Endothelial cell of umbilical vein (primary cell): ENCODE results near the gene EXOC5. TPM values are rescaled to one million over a fixed set of nuclear protein-coding genes. Genes with fewer than 3 reads are reported as not detected.

Experiments
- BruUV-seq: library from RNA; stranded (reverse); fragments of 400-500 nt; replicated peaks from 2 replicates; lab custom pipeline; 2021; lab: Mats Ljungman, UMichigan
- CTCF ChIA-PET: fragments of 300-600, 350-600 bp; sonication (Branson Sonifier 250); formaldehyde crosslinking; loops from one replicate; lab custom pipeline; 2021; ENCODE audit warnings: antibody characterized with exemption, inconsistent platforms; lab: Charles Lee
- POLR2A ChIA-PET: fragments of 300-600, 350-600 bp; sonication (Branson Sonifier 250); formaldehyde crosslinking; loops from one replicate; lab custom pipeline; 2021; ENCODE audit warnings: antibody characterized with exemption, inconsistent platforms; lab: Charles Lee
- DNase-seq: peaks from one replicate; pipeline ENCODE4 v3.0.0-alpha.2; 2011; ENCODE audit warnings: low read depth, low spot score
- FAIRE-seq: peaks from 2 replicates; lab custom pipeline; 2011; peaks lifted over from hg19 to GRCh38; lab: Jason Lieb, UNC
- H2AFZ ChIP-seq: 2 replicates; pipeline ENCODE4 v1.6.0; 2012; ENCODE audit warnings: low read depth, low read length, control low read depth, inconsistent platforms
- H3K27ac ChIP-seq: 2 replicates; pipeline ENCODE4 v1.5.1; 2011; ENCODE audit warnings: low read depth, mild to moderate bottlenecking, control low read depth, low read length, moderate library complexity; ENCODE audit not compliant: insufficient read depth
- H3K27me3 ChIP-seq, 2 experiments: 2 replicates each; pipeline versions ENCODE4 v1.6.0 to v1.6.1; 2011; ENCODE audit warnings: low read length in 2 of 2, mixed read lengths in 1 of 2; ENCODE audit not compliant: control insufficient read depth in 2 of 2, insufficient read depth in 2 of 2
- H3K36me3 ChIP-seq, 2 experiments: 2 replicates in 1 of 2; 3 replicates in 1 of 2; pipeline ENCODE4 v1.5.1; 2011; ENCODE audit warnings: low read length in 2 of 2, mild to moderate bottlenecking in 1 of 2, moderate library complexity in 1 of 2; ENCODE audit not compliant: control insufficient read depth in 2 of 2, insufficient read depth in 2 of 2; ENCODE audit errors: extremely low read depth in 1 of 2
- H3K4me1 ChIP-seq: 3 replicates; pipeline ENCODE4 v1.5.1; 2011; ENCODE audit warnings: mild to moderate bottlenecking, low read length; ENCODE audit not compliant: control insufficient read depth, insufficient read depth; ENCODE audit errors: extremely low read depth
- H3K4me2 ChIP-seq: 2 replicates; pipeline ENCODE4 v1.6.1; 2011; ENCODE audit warnings: low read length, control low read depth, mixed read lengths; ENCODE audit not compliant: insufficient read depth
- H3K4me3 ChIP-seq, 3 experiments: fragments of 200-600 bp in 1 of 3; sonication (generic), shearing (Covaris generic) in 1 of 3; replicated peaks in 1 of 3; 2 replicates each; pipeline ENCODE4 v1.5.1; 2011 to 2016; ENCODE audit warnings: control low read depth in 3 of 3, low read length in 3 of 3, mild to moderate bottlenecking in 2 of 3, inconsistent platforms in 1 of 3, low read depth in 1 of 3, moderate library complexity in 1 of 3; ENCODE audit not compliant: insufficient read depth in 1 of 3
- H3K79me2 ChIP-seq: 2 replicates; pipeline ENCODE4 v1.6.0; 2012; ENCODE audit warnings: low read length, inconsistent platforms; ENCODE audit not compliant: control insufficient read depth, insufficient read depth
- H3K9ac ChIP-seq: replicated peaks from 2 replicates; pipeline ENCODE3; 2011; ENCODE audit warnings: low read length, control low read depth; ENCODE audit not compliant: insufficient read depth; ENCODE audit errors: extremely low read depth
- H3K9me1 ChIP-seq: replicated peaks from 3 replicates; pipeline ENCODE4 v1.6.0; 2011; ENCODE audit warnings: mild to moderate bottlenecking, low read length; ENCODE audit not compliant: control insufficient read depth, insufficient read depth; ENCODE audit errors: extremely low read depth
- H3K9me3 ChIP-seq: replicated peaks from 2 replicates; pipeline ENCODE4 v1.5.1; 2012; ENCODE audit warnings: low read length, inconsistent platforms; ENCODE audit not compliant: control insufficient read depth, insufficient read depth
- H4K20me1 ChIP-seq: replicated peaks from 2 replicates; pipeline ENCODE3; 2011; ENCODE audit warnings: mild to moderate bottlenecking, low read length; ENCODE audit not compliant: control insufficient read depth, insufficient read depth; ENCODE audit errors: extremely low read depth
- CTCF ChIP-seq, 2 donors: IDR thresholded peaks; 1 replicate in 1 of 2; 2 replicates in 1 of 2; pipeline ENCODE4 v1.5.1; 2011; ENCODE audit warnings: low read length in 2 of 2, mild to moderate bottlenecking in 2 of 2, moderate library complexity in 2 of 2, control low read depth in 1 of 2, inconsistent platforms in 1 of 2, low read depth in 1 of 2; ENCODE audit not compliant: insufficient read depth in 1 of 2; ENCODE audit errors: extremely low read depth in 1 of 2
- EZH2 ChIP-seq: IDR thresholded peaks from 2 replicates; pipeline ENCODE4 v1.6.1; 2012; ENCODE audit warnings: borderline replicate concordance, low read depth, mild to moderate bottlenecking, moderate library complexity, low read length, inconsistent platforms; ENCODE audit not compliant: severe bottlenecking
- FOS ChIP-seq: IDR thresholded peaks from 2 replicates; pipeline ENCODE4 v1.6.1; 2011; ENCODE audit warnings: mild to moderate bottlenecking, low read length, moderate library complexity, borderline replicate concordance; ENCODE audit not compliant: insufficient read depth
- GATA2 ChIP-seq: IDR thresholded peaks from 2 replicates; pipeline ENCODE4 v1.7.0; 2011; ENCODE audit warnings: low read depth, mild to moderate bottlenecking, moderate library complexity, mixed read lengths, low read length; ENCODE audit not compliant: insufficient read length, insufficient read depth
- JUN ChIP-seq: IDR thresholded peaks from 2 replicates; pipeline ENCODE4 v1.6.1; 2011; ENCODE audit warnings: borderline replicate concordance, low read depth; ENCODE audit not compliant: insufficient read length, insufficient read depth
- MAX ChIP-seq: IDR thresholded peaks from 2 replicates; pipeline ENCODE4 v1.6.1; 2011; ENCODE audit not compliant: insufficient read depth, insufficient read length
- MYC ChIP-seq: IDR thresholded peaks from one replicate; pipeline ENCODE4 v1.6.1; 2011; ENCODE audit warnings: mild to moderate bottlenecking, low read depth, low read length
- POLR2A ChIP-seq: IDR thresholded peaks from 2 replicates; pipeline ENCODE4 v1.6.1; 2012; ENCODE audit warnings: low read depth, mild to moderate bottlenecking, control low read depth, low read length
- POLR2AphosphoS5 ChIP-seq: IDR thresholded peaks from 2 replicates; pipeline ENCODE4 v1.6.1; 2012; ENCODE audit warnings: low read depth, mild to moderate bottlenecking, control low read depth, low read length, moderate library complexity; ENCODE audit not compliant: insufficient read depth
- dilution Hi-C: fragments of 300-500 bp; cut with MboI; formaldehyde crosslinking; loops from one replicate; pipeline ENCODE4 v1.15.0; 2019; ENCODE audit warnings: low sequenced_read_pairs; ENCODE audit not compliant: extremely low pct_ligation_motif_present
- intact Hi-C: fragments of 100-400 bp; cut with micrococcal nuclease; formaldehyde crosslinking; loops from one replicate; pipeline ENCODE4 v1.10.0; 2022
- polyA plus RNA-seq, 4 experiments: library from polyadenylated mRNA; depleted of rRNA in 3 of 4; stranded (reverse) in 3 of 4; unstranded in 1 of 4; fragments of >200 nt; gene quantifications; 2 replicates each; pipeline versions ENCODE4 v1.2.1 to v1.2.3, GENCODE V29; 2011 to 2012; ENCODE audit warnings: missing spikeins in 1 of 4
- total RNA-seq: library from RNA; stranded (reverse); gene quantifications from 2 replicates; pipeline ENCODE4 v1.2.3, GENCODE V29; 2021

EXOC5 gene
- total and polyA plus RNA-seq, 2 donors (not counting 3 experiments of a cell fraction or from before 2014, with no cell fraction given) = 23.9 to 104 TPM

- no peak overlapping the region for H3K4me2 ChIP-seq
- TF ChIP-seq POLR2A (no peak), GATA2 (no peak), MYC (no peak), JUN (no peak), MAX (no peak), POLR2AphosphoS5 (no peak), FOS (no peak), CTCF (IDR thresholded peaks at IDR 0.05; ENCODE audit: extremely low read depth in 1 of 2, insufficient read depth in 1 of 2, low read depth in 1 of 2, low read length in 2 of 2) (no peak), EZH2 (no peak)
- DNase-seq (no peak), FAIRE-seq (no peak)
- H3K27ac ChIP-seq = no peak overlapping the region
- H3K79me2 ChIP-seq = peaks cover 98% of the 10 kb centered on the region
- no peaks in the 10 kb centered on the region for H3K9me3 ChIP-seq
- no peaks in the 10 kb centered on the region for H3K9me1 ChIP-seq
- H4K20me1 ChIP-seq = peaks cover 14% of the 10 kb centered on the region
- H2AFZ ChIP-seq = no peak overlapping the region
- ChIA-PET POLR2A (no interaction called here), CTCF (interaction anchor here (1.4 kb wide), 1 partner anchor 9 kb away, joined by 4 read pairs; no protein-coding TSS in a partner anchor)
- dilution Hi-C loops (no loop called here), intact Hi-C loops (no loop called here)
- peaks cover 8% of the 10 kb centered on the region for H3K4me1 ChIP-seq
- no peaks in the 10 kb centered on the region for H3K36me3 ChIP-seq
- no peak overlapping the region for H3K4me3 ChIP-seq
- no peaks in the 10 kb centered on the region for H3K27me3 ChIP-seq
- no TSS peak for BruUV-seq
- no peak overlapping the region for H3K9ac ChIP-seq
Observed at GRCh38 chr14:57254884-57255283, 13.8 kb downstream of the EXOC5 start.
